Activated CD4-positive, alpha-beta T cell treated with anti-CD3 and anti-CD28 coated beads, Interleukin-2, amount 10 ng/mL, durations not matched to agents 24 days and 14 days (primary cell): ENCODE measurements around the gene APOA5. TPM values are rescaled to one million over a fixed set of nuclear protein-coding genes. Genes with fewer than 3 reads are reported as not detected.
"Not testable (repeated sequence)": the region's sequence is repeated elsewhere in the genome, so short reads cannot be mapped to it uniquely, and the experiment has no call there.

ENCODE experiments used
- DNase-seq: peaks from one replicate; pipeline ENCODE4 v3.0.0; 2022
- H3K27ac Mint-ChIP-seq: one replicate; pipeline ENCODE4 v1.8.0; 2022; ENCODE audit warnings: mild to moderate bottlenecking, mixed read lengths
- H3K27me3 Mint-ChIP-seq: one replicate; pipeline ENCODE4 v1.8.0; 2022; ENCODE audit warnings: mixed read lengths
- H3K36me3 Mint-ChIP-seq: one replicate; pipeline ENCODE4 v1.8.0; 2022; ENCODE audit warnings: low read depth, mild to moderate bottlenecking, mixed read lengths
- H3K4me1 Mint-ChIP-seq: one replicate; pipeline ENCODE4 v1.8.0; 2021; ENCODE audit warnings: mixed read lengths
- H3K4me3 Mint-ChIP-seq: one replicate; pipeline ENCODE4 v1.8.0; 2022; ENCODE audit warnings: mild to moderate bottlenecking, moderate library complexity, mixed read lengths
- H3K9me3 Mint-ChIP-seq: one replicate; pipeline ENCODE4 v1.8.0; 2021; ENCODE audit warnings: mixed read lengths
- intact Hi-C: fragments of 100-400 bp; cut with micrococcal nuclease; formaldehyde crosslinking; loops from one replicate; pipeline ENCODE4 v1.15.1; 2023
- total RNA-seq: library from RNA; stranded (reverse); gene quantifications from 2 replicates; pipeline ENCODE4 v1.2.3, GENCODE V29; 2022

The APOA5 gene
- total RNA-seq, 1 donor from 2014 or later: not detected

DNA sequence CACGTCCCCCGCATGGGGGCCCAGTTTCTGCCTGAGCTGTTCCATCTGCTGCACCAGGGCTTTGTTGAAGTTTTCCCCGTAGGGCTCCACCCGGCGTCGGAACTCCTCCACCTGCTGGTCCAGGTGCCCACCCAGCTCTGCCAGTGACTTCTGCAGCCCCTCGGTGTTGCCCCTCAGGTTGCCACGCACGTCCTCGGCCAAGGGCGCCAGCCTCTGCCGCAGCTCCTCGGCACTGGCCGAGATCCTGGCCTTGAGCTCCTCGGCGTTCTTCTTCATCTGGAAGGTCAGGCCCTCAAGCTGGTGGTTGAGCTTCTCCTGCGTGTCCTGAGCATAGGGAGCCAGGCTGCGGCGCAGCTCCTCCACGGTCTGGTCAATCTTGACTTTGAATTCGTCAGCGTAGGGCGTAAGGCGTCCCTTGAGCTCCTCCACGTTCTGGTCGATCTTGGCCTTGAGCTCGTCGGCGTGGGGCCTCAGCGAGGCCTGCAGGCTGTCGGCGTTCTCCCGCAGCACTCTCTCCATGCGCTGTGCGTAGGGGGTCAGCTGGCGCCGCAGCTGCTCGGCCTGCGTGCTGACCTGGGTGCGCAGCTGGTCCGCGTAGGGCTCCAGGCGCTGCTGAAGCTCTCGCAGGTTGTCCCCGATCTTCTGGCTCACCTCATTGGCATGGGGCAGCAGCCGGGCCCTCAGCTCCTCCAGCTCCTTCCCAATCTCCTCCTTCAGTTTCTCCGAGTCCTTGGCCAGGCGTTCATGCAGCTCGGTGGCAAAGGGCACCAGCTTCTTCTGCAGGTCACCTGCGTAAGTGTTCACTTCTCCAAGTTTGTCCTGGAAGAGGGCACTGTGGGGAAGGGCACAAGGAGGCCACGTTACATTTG is 29.6 kb upstream of the APOA5 start:
- Mint-ChIP-seq H3K4me3 (no peak overlapping the region), H3K27ac (no peak overlapping the region), H3K36me3 (no peaks in the 10 kb centered on the region), H3K27me3 (no peaks in the 10 kb centered on the region), H3K9me3 (no peaks in the 10 kb centered on the region), H3K4me1 (no peaks in the 10 kb centered on the region)
- intact Hi-C loops: no loop called here
- DNase-seq: peak; percentile 50

DNA sequence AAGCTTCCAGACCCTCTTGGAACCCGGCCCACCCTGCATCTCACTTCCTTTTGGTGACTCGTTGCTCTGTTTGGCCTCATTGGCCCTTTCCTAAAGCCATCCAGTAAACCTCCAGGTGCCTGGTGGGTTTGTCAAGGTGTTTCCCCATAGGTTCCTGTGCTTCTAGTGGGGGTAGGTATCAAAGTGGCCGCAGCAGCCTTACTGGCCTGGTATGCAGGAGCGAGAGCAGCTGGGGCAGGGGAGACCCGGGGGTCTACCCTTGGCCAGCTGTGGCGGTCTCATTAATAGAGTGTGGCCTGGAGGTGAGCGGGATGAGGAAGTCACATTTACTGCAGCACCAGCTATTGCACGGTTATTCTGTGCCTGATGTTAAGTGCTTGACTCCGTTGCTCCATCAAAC is 27.4 kb upstream of the APOA5 start:
- no peaks in the 10 kb centered on the region for H3K36me3 Mint-ChIP-seq
- H3K27ac Mint-ChIP-seq: no peak overlapping the region
- no peak for DNase-seq
- no peak overlapping the region for H3K4me3 Mint-ChIP-seq
- intact Hi-C loops: no loop called here
- H3K27me3 Mint-ChIP-seq: no peaks in the 10 kb centered on the region
- no peaks in the 10 kb centered on the region for H3K4me1 Mint-ChIP-seq
- no peaks in the 10 kb centered on the region for H3K9me3 Mint-ChIP-seq

DNA sequence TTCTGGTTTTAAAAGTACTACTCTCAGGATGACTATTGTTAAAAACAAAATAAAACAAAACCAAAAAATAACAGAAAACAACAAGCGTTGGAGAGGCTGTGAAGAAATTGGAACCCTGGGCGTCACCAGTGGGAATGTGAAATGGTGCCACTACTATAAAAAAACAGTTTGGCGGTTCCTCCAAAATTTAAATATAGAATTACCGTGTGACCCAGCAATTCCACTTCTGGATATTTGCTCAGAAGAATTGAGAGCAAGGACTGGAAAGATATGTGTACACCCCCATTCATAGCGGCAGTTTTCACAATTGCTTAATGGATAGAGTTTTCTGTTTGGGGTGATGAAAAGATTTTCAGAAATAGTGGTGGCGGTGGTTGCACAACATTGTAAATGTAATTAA is 22.8 kb upstream of the APOA5 start:
- H3K4me3 Mint-ChIP-seq: no peak overlapping the region
- H3K36me3 Mint-ChIP-seq: no peaks in the 10 kb centered on the region
- H3K27ac Mint-ChIP-seq: no peak overlapping the region
- no peak for DNase-seq
- H3K27me3 Mint-ChIP-seq: peaks cover 6% of the 10 kb centered on the region
- no peaks in the 10 kb centered on the region for H3K4me1 Mint-ChIP-seq
- intact Hi-C loops: no loop called here
- H3K9me3 Mint-ChIP-seq: no peaks in the 10 kb centered on the region

DNA sequence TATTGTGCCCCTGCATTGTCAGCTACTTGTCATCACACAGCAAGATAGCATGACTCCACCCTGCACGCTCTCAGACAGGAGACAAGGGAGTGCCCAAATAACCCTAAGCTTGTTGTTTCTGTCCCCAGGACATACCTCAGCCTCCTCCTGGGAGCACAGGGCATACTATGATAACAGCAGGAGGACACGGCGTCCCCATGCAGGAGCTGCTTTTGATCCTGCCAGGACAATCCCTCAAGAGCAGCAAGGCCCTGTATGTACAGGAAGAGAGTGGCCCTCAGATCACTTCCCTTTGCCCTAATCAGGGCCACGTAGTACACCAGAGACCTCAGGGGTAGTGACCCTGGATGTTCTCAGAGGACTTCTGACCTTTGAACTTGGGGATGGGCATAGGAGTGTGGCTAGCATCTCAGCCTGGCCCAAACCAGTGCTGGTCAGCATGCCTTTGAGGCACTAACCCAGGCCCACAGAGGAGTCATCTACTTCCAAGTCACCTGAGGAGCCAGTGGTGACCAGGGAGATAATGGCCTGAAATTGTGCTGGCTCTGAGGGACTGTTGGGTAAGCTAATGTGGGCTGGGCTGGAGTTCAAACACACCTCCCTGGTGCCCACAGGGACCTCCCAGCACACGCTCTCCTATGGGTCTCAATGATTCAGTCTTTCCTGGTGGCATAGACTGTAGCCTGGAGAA is 22.2 kb upstream of the APOA5 start:
- Mint-ChIP-seq H3K36me3 (no peaks in the 10 kb centered on the region), H3K27ac (no peak overlapping the region), H3K9me3 (no peaks in the 10 kb centered on the region), H3K4me1 (no peaks in the 10 kb centered on the region), H3K27me3 (peaks cover 9% of the 10 kb centered on the region), H3K4me3 (no peak overlapping the region)
- DNase-seq: peak; percentile 55
- intact Hi-C loops: no loop called here

DNA sequence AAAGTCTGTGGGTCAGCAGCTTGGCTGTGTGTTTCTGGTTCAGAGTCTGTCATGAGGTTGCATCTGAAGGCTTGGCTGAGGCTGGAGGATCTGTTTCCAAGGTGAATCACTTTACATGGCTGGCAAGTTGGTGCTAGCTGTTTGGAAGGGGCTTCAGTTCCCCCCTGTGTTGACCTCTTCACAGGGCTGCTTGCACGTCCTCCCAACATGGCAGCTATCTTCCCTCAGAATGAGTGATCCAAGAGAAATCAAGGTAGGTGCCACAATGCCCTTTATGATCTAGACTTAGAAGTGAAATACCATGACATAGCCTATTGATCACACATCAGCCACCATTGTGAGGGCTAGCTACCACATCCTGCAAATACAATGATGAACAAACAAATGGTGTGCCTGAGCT is 21.5 kb upstream of the APOA5 start:
- Mint-ChIP-seq H3K36me3 (no peaks in the 10 kb centered on the region), H3K9me3 (no peaks in the 10 kb centered on the region), H3K27ac (no peak overlapping the region), H3K4me3 (no peak overlapping the region), H3K27me3 (peaks cover 9% of the 10 kb centered on the region), H3K4me1 (no peaks in the 10 kb centered on the region)
- intact Hi-C loops: no loop called here
- DNase-seq: peak; percentile 54

DNA sequence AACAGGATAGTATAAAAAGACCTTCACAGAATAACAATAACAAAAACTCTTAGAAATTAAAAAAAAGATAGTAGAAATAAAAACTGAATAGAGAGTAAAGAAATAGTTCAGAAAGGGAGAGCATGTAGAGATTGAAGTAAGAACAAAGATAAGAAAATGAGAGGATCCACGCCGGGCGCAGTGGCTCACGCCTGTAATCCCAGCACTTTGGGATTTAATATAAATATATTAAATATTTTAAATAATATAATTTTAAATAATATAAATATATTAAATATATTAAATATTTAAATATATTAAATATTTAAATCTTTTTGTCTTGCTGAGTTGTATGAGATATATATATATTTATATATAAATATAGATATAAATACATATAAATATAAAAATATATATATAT is 20.4 kb upstream of the APOA5 start:
- H3K27ac Mint-ChIP-seq: no peak overlapping the region
- no peak overlapping the region for H3K4me3 Mint-ChIP-seq
- DNase-seq: no peak
- peaks cover 16% of the 10 kb centered on the region for H3K27me3 Mint-ChIP-seq
- intact Hi-C loops: no loop called here
- H3K4me1 Mint-ChIP-seq: no peaks in the 10 kb centered on the region
- H3K36me3 Mint-ChIP-seq: no peaks in the 10 kb centered on the region
- no peaks in the 10 kb centered on the region for H3K9me3 Mint-ChIP-seq

DNA sequence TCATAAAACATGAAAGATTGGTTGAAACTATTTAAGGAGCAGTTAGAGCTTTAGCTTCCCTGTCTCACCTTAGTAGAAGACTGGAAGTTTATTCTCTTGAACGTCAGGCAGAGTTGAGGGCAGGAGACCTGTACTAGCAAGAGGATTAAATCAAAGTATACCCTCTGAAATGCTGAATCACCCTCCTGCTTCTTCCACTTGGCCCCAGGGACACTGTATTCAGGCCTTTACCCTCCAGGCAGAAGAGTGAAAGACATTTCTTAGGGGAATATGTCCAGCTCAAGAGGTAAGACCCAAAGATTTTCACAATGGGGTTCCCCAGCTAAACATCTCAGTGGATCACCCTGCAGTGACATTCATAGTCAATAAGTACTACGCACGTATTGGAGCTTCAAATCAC is 19.5 kb upstream of the APOA5 start:
- intact Hi-C loops: no loop called here
- peaks cover 17% of the 10 kb centered on the region for H3K27me3 Mint-ChIP-seq
- no peak for DNase-seq
- no peaks in the 10 kb centered on the region for H3K4me1 Mint-ChIP-seq
- H3K36me3 Mint-ChIP-seq: no peaks in the 10 kb centered on the region
- no peak overlapping the region for H3K27ac Mint-ChIP-seq
- H3K9me3 Mint-ChIP-seq: no peaks in the 10 kb centered on the region
- no peak overlapping the region for H3K4me3 Mint-ChIP-seq

DNA sequence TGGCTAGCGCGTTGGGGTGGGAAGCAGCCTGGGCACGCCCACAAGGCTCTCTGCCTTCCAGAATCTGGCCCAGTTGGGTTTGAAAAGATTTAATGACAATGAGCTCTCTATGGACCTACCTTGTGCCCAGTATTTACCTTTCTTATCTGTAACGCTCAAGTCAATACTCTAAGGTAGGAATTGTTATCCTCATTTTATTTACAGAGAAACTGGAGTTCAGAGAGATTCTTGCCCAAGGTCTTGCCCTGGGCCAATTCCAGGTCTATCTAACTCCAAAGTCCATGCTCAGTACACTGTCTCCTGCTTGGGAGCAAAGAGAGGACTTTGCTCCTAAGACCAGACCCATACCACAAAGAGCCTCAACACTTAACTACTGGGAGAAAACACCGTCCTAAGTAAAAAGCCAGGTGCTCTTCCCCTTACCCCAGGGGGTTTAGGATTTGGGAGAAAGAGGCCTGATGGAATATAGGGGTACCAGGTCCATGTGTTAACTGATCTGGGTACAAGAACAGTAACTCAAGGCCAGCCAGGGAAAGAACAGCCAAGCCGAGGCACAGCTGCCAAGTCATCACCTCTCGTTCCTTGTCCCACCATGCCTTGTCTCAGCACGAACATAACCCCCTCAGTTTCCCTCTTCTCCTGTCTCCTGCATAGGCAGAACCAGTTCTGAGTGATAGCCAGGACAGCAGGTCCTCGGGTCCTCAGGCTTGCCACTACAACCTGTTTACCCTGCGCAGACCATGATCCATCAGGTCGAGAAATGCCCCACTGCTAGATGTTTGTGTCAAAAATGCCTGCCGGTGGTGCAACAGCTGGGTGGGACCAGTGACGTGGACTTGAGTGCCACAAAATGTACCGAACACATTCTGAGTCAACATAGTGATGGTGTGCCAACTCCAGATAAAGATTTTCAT is 16.8 kb upstream of the APOA5 start:
- Mint-ChIP-seq H3K4me1 (no peaks in the 10 kb centered on the region), H3K36me3 (no peaks in the 10 kb centered on the region), H3K27ac (no peak overlapping the region), H3K4me3 (no peak overlapping the region), H3K27me3 (peaks cover 24% of the 10 kb centered on the region), H3K9me3 (no peaks in the 10 kb centered on the region)
- no peak for DNase-seq
- intact Hi-C loops: no loop called here

DNA sequence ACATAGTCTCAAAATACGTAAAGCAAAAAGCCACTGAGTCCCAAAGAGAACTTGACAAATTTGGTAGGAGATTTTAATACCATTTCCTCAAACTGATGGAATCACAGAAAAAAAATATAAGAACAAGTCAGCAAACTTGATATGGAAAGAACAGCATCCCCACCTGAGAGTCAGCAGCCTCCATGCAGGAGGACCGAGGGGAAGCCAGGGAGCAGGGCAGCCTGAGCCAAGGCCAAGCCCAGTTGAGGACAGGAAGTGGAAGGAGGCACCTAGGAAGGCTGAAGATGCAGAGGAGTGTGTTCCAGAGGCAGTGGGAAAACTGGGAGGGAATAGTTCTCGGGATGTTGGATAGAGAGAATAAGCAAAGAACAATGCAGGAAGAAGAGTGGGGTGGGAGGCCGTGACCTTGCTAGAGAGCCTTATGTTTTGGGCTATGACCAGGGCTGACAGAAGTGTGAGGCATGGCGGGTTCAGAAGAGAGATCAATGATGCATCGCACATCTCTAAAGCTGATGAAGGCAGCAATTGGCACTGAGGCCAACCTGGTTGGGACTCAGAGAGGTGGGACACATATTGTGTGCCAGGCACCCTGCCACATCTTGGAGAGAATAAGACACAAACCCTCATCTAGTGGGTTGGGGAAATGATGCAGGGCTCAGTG is 16.1 kb upstream of the APOA5 start:
- no peak overlapping the region for H3K4me3 Mint-ChIP-seq
- H3K9me3 Mint-ChIP-seq: no peaks in the 10 kb centered on the region
- H3K36me3 Mint-ChIP-seq: no peaks in the 10 kb centered on the region
- peaks cover 27% of the 10 kb centered on the region for H3K27me3 Mint-ChIP-seq
- no peak for DNase-seq
- no peak overlapping the region for H3K27ac Mint-ChIP-seq
- H3K4me1 Mint-ChIP-seq: no peaks in the 10 kb centered on the region
- intact Hi-C loops: no loop called here

DNA sequence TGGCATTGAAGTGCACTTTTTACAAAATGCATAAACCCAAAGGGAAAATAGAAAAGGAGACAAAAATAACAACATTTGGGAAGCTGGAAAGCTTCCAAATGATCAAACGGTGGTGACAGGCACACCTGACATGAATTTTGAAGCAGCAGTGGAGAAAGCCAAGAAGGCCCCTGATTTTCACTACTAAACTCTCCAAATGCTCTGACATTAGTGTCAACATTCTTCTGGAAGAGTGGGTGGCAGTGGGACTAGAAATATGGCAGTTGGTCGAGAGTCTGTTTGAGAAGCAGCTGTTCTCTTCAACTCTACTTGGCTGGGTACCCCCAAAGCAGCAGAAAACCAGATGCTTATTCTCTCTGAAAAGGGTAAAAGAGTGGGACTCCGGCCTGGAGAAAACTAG is 12.3 kb upstream of the APOA5 start:
- H3K27me3 Mint-ChIP-seq: peaks cover 39% of the 10 kb centered on the region
- H3K27ac Mint-ChIP-seq: no peak overlapping the region
- H3K4me1 Mint-ChIP-seq: no peaks in the 10 kb centered on the region
- no peak for DNase-seq
- H3K9me3 Mint-ChIP-seq: no peaks in the 10 kb centered on the region
- H3K4me3 Mint-ChIP-seq: no peak overlapping the region
- intact Hi-C loops: no loop called here
- no peaks in the 10 kb centered on the region for H3K36me3 Mint-ChIP-seq

DNA sequence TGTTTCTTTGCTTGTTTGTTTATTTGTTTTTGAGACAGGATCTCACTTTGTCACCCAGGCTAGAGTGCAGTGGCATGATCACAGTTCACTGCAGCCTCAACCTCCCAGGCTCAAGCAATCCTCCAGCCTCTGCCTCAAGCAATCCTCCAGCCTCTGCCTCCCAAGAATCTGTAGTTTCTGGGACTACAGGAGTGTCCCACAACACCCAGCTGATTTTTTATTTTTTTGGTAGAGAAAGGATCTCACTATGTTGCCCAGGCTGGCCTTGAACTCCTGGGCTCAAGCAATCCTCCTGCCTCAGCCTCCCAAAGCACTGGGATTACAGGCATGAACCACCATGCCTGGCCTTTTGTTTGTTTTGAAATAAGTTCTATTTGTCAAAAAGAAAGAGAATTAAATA is 10.0 kb upstream of the APOA5 start:
- H3K4me1 Mint-ChIP-seq, intact Hi-C loops, H3K9me3 Mint-ChIP-seq, DNase-seq, H3K36me3 Mint-ChIP-seq, H3K27ac Mint-ChIP-seq, H3K4me3 Mint-ChIP-seq: not testable (repeated sequence)
- H3K27me3 Mint-ChIP-seq: peaks cover 38% of the 10 kb centered on the region

DNA sequence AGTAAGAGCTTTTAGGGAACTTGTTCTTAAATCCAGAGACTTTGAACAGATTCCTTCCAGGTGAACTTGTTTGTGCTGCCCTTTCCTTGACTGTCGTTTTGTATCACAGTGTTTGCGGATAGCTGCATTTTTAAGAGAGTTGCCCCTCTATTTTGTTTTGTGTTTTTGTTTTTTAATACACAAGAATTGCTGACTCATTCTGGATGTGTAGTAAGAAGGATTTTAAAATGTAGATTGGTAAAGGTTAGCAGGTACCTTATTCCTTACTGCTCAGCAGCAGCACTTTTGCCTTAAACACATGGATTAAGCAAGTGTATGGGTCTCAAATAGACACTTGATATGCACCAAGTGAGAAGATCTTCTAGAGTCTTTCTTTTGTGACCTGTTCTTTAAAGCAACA is 8.9 kb upstream of the APOA5 start:
- Mint-ChIP-seq H3K4me1 (no peaks in the 10 kb centered on the region), H3K27me3 (peaks cover 37% of the 10 kb centered on the region)

DNA sequence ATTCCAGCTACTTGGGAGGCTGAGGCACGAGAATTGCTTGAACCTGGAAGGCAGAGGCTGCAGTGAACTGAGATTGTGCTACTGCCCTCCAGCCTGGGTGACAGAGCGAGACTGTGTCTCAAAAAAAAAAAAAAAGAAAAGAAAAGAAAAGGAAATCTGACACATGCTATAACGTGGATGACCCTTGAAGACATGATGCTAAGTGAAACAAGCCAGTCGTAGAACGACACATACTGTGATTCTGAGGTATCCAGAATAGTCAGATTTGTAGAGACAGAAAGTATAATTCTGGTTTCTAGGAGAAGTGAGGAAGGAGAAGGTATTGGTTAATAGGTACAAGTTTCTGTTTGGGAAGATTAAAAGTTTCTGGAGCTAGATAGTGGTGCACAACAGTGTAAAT is 6.7 kb upstream of the APOA5 start:
- Mint-ChIP-seq H3K4me1 (no peaks in the 10 kb centered on the region), H3K27ac (no peak overlapping the region), H3K9me3 (no peaks in the 10 kb centered on the region), H3K36me3 (no peaks in the 10 kb centered on the region), H3K4me3 (no peak overlapping the region), H3K27me3 (peaks cover 30% of the 10 kb centered on the region)
- intact Hi-C loops: no loop called here
- no peak for DNase-seq

More for the DNA sequence above, 8.9 kb upstream of the APOA5 start:
- H3K36me3 Mint-ChIP-seq: no peaks in the 10 kb centered on the region
- no peaks in the 10 kb centered on the region for H3K9me3 Mint-ChIP-seq
- no peak overlapping the region for H3K4me3 Mint-ChIP-seq
- DNase-seq: no peak
- no peak overlapping the region for H3K27ac Mint-ChIP-seq
- intact Hi-C loops: no loop called here
